OCI-LY7 (cell line): ENCODE results near the gene APBA3.

Source experiments
- CTCF ChIP-seq: fragments of 200-600 bp; sonication (generic); conservative IDR thresholded peaks from 2 replicates; pipeline ENCODE4 v1.5.1; 2014; ENCODE audit warnings: mild to moderate bottlenecking, antibody characterized with exemption, low read length, moderate library complexity, mixed read lengths
- EZH2phosphoT487 ChIP-seq: fragments of 200-600 bp; sonication (generic); IDR thresholded peaks from 2 replicates; pipeline ENCODE4 v1.6.1; 2018; ENCODE audit warnings: low read depth, borderline replicate concordance, mild to moderate bottlenecking, mixed run types, antibody characterized with exemption, low read length, moderate library complexity, mixed read lengths

DNA sequence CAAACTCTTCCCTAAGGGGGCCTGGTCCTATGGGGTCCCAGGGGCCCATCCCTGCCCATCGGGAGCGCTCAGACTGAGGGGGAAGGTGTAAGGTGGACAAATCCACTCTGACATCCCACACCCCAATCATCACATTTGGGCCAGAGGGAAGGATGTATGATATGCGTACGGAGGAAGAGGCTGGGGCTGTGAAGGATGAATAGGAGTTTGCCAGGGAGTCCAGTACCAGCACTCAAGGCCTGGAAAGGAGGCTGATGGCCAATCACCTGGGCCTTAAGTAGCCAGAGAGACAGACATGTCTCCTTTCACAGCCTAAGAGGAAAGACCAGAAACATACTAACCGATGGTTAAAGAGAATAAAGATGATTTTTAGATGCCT, 38.4 kb downstream of the APBA3 start:
- TF ChIP-seq CTCF, result no peak
- TF ChIP-seq EZH2phosphoT487, result no peak
